ENCODE data around the gene RFX2. TPM values are rescaled to one million over a fixed set of nuclear protein-coding genes. Genes with fewer than 3 reads are reported as not detected.
"Not testable (repeated sequence)": the region's sequence is repeated elsewhere in the genome, so short reads cannot be mapped to it uniquely, and the experiment has no call there.

RFX2 gene
- polyA plus RNA-seq, 4 donors, result 6.4 to 8.5 (median 7.6) TPM

- no peak for DNase-seq (ENCODE audit: low read depth in 4 of 4, low spot score in 3 of 4)
These were observed 67.2 kb downstream of the RFX2 start for GRCh38 chr19:6042776-6043726.

GRCh38 chr19:6041991-6042481 lies 68.3 kb downstream of the RFX2 start:
- DNase-seq (ENCODE audit: low read depth in 4 of 4, low spot score in 3 of 4), result no peak

GRCh38 chr19:6041071-6041470 lies 69.2 kb downstream of the RFX2 start:
- no peak for DNase-seq (ENCODE audit: low read depth in 4 of 4, low spot score in 3 of 4)

- DNase-seq (ENCODE audit: low read depth in 4 of 4, low spot score in 3 of 4), result no peak
These were observed 70.6 kb downstream of the RFX2 start for GRCh38 chr19:6039566-6040225.

GRCh38 chr19:6038634-6039405 lies 71.5 kb downstream of the RFX2 start:
- DNase-seq (ENCODE audit: low read depth in 4 of 4, low spot score in 3 of 4), result no peak

- no peak for DNase-seq (ENCODE audit: low read depth in 4 of 4, low spot score in 3 of 4)
These were observed 75.3 kb downstream of the RFX2 start for GRCh38 chr19:6035026-6035425.

- DNase-seq (ENCODE audit: low read depth in 4 of 4, low spot score in 3 of 4), result no peak
These were observed 75.8 kb downstream of the RFX2 start for GRCh38 chr19:6034512-6034911.

GRCh38 chr19:6033744-6034264 lies 76.5 kb downstream of the RFX2 start:
- DNase-seq (ENCODE audit: low read depth in 4 of 4, low spot score in 3 of 4), result no peak

- DNase-seq (ENCODE audit: low read depth in 4 of 4, low spot score in 3 of 4), result no peak
These were observed 77.5 kb downstream of the RFX2 start for GRCh38 chr19:6032827-6033226.

- DNase-seq (ENCODE audit: low read depth in 4 of 4, low spot score in 3 of 4), result no peak
These were observed 77.9 kb downstream of the RFX2 start for GRCh38 chr19:6032381-6032780.

- DNase-seq (ENCODE audit: low read depth in 4 of 4, low spot score in 3 of 4), result no peak
These were observed 80.1 kb downstream of the RFX2 start for GRCh38 chr19:6030214-6030507.

GRCh38 chr19:6026390-6027227 lies 83.7 kb downstream of the RFX2 start:
- DNase-seq (ENCODE audit: low read depth in 4 of 4, low spot score in 3 of 4), result no peak

GRCh38 chr19:6024756-6025155 lies 85.5 kb downstream of the RFX2 start:
- DNase-seq (ENCODE audit: low read depth in 4 of 4, low spot score in 3 of 4), result not testable (repeated sequence)

- DNase-seq (ENCODE audit: low read depth in 4 of 4, low spot score in 3 of 4), result no peak
These were observed 86.4 kb downstream of the RFX2 start for GRCh38 chr19:6023936-6024335.

- no peak for DNase-seq (ENCODE audit: low read depth in 4 of 4, low spot score in 3 of 4)
These were observed 87.1 kb downstream of the RFX2 start for GRCh38 chr19:6023085-6023682.

GRCh38 chr19:6022570-6023064 lies 87.7 kb downstream of the RFX2 start:
- DNase-seq (ENCODE audit: low read depth in 4 of 4, low spot score in 3 of 4), result no peak

- peak; percentile 71 to 81 (median 76) for DNase-seq (ENCODE audit: low read depth in 4 of 4, low spot score in 3 of 4)
These were observed 88.3 kb downstream of the RFX2 start for GRCh38 chr19:6021878-6022569.

GRCh38 chr19:6020972-6021805 lies 89.1 kb downstream of the RFX2 start:
- DNase-seq (ENCODE audit: low read depth in 4 of 4, low spot score in 3 of 4), result no peak

Measured in right renal pelvis (tissue), 4 donors.